ENCODE results near the gene ATP8A1.

DNA sequence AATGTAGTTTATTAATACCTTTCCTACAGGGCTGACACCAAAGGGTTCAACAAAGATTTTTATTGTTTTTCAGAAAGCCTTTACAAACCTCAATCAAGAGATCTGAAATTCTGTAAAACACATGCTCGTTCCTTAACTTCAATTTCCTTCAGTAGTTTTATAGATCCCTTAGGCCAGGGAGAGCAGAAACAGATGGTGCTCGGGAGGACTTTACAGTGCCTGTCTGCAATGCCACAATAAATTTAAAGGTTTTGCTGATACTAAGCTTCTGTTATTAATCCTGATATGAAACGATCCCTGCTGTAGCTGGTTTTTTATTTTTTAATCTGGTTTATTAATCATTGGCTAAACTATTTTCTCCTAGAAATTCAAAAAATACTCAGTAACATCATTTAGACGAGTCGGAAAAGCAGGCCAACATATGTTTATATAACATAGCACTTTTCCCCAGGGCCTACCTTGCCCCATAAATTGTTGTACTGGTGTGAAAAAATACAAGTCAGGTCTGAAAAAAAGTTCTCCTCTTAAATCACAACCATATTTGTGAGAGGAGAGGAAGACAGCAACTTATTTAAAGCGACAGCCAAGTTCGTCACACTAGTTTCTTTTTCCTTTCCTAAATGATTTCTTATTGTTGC is 219.9 kb downstream of the ATP8A1 start:
- TF ChIP-seq EZH2 (IDR thresholded peaks at IDR 0.05) (no peak), POLR2AphosphoS5 (IDR thresholded peaks at IDR 0.05; ENCODE audit: borderline replicate concordance, low read depth, low read length) (no peak), FOXP2 (optimal IDR thresholded peaks at IDR 0.05; ENCODE audit: control extremely low read depth, extremely low read length, insufficient read depth) (no peak)
